C4-2B (cell line): ENCODE measurements around the gene RBFOX1.
A peak's percentile ranks its signal among the peaks of the same experiment; 100 is the strongest.

Experiments used
- H3K27ac ChIP-seq: fragments of 450-650 bp; 2 replicates; pipeline ENCODE4 v1.5.1; 2017
- CTCF ChIP-seq: fragments of 450-650 bp; conservative IDR thresholded peaks from 2 replicates; pipeline ENCODE4 v1.5.1; 2017; ENCODE audit warnings: mild to moderate bottlenecking
- ZFX ChIP-seq: fragments of 450-650 bp; IDR thresholded peaks from 2 replicates; pipeline ENCODE4 v1.6.1; 2017

RBFOX1 gene

GRCh38 chr16:7303660-7304200 is 28.9 kb upstream of the RBFOX1 start:
- TF ChIP-seq ZFX (no peak), CTCF (no peak)
- no peak overlapping the region for H3K27ac ChIP-seq

GRCh38 chr16:7304279-7304678 is 28.4 kb upstream of the RBFOX1 start:
- TF ChIP-seq CTCF = no peak
- no peak for TF ChIP-seq ZFX
- no peak overlapping the region for H3K27ac ChIP-seq

GRCh38 chr16:7304958-7305357 is 27.7 kb upstream of the RBFOX1 start:
- TF ChIP-seq ZFX = no peak
- no peak for TF ChIP-seq CTCF
- H3K27ac ChIP-seq = no peak overlapping the region

GRCh38 chr16:7313170-7313569 is 19.5 kb upstream of the RBFOX1 start:
- no peak overlapping the region for H3K27ac ChIP-seq

GRCh38 chr16:7314163-7314562 is 18.5 kb upstream of the RBFOX1 start:
- TF ChIP-seq CTCF = no peak
- no peak for TF ChIP-seq ZFX
- H3K27ac ChIP-seq = no peak overlapping the region

More at GRCh38 chr16:7313170-7313569, 19.5 kb upstream of the RBFOX1 start:
- TF ChIP-seq CTCF = peak; percentile 69
- no peak for TF ChIP-seq ZFX

GRCh38 chr16:7315813-7316212 is 16.8 kb upstream of the RBFOX1 start:
- H3K27ac ChIP-seq = no peak overlapping the region
- TF ChIP-seq ZFX (no peak), CTCF (no peak)

GRCh38 chr16:7316281-7316888 is 16.3 kb upstream of the RBFOX1 start:
- TF ChIP-seq ZFX = no peak
- TF ChIP-seq CTCF = no peak
- no peak overlapping the region for H3K27ac ChIP-seq
